Activated T-helper 2 cell treated with anti-CD3 and anti-CD28 coated beads, Interferon-gamma antibody, Interleukin-2, Interleukin-4, amounts not matched to agents 10 μg/mL and 5 μg/mL and 100 μg/mL, durations not matched to agents 14 hours and 24 hours and 36 hours (primary cell): ENCODE results near the gene TLR8. TPM values are rescaled to one million over a fixed set of nuclear protein-coding genes. Genes with fewer than 3 reads are reported as not detected.

Experiments
- DNase-seq: peaks from one replicate; pipeline ENCODE4 v3.0.0; 2021; ENCODE audit warnings: low spot score
- H3K27ac Mint-ChIP-seq: one replicate; pipeline ENCODE4 v1.8.0; 2021; ENCODE audit warnings: mixed read lengths
- H3K27me3 Mint-ChIP-seq: one replicate; pipeline ENCODE4 v1.8.0; 2021; ENCODE audit warnings: low read depth, mixed read lengths
- H3K36me3 Mint-ChIP-seq: one replicate; pipeline ENCODE4 v1.8.0; 2021; ENCODE audit warnings: low read depth, mixed read lengths
- H3K4me1 Mint-ChIP-seq: one replicate; pipeline ENCODE4 v1.8.0; 2021; ENCODE audit warnings: low read depth, mixed read lengths
- H3K4me3 Mint-ChIP-seq: one replicate; pipeline ENCODE4 v1.8.0; 2021; ENCODE audit warnings: low read depth, mild to moderate bottlenecking, moderate library complexity, mixed read lengths
- H3K9me3 Mint-ChIP-seq: one replicate; pipeline ENCODE4 v1.8.0; 2021; ENCODE audit warnings: mixed read lengths
- intact Hi-C: fragments of 100-400 bp; cut with micrococcal nuclease; formaldehyde crosslinking; loops from one replicate; pipeline ENCODE4 v1.15.1; 2023
- total RNA-seq: library from RNA; stranded (reverse); gene quantifications from 2 replicates; pipeline ENCODE4 v1.2.3, GENCODE V29; 2022

TLR8 gene
- total RNA-seq, 1 donor from 2014 or later, result not detected

DNA sequence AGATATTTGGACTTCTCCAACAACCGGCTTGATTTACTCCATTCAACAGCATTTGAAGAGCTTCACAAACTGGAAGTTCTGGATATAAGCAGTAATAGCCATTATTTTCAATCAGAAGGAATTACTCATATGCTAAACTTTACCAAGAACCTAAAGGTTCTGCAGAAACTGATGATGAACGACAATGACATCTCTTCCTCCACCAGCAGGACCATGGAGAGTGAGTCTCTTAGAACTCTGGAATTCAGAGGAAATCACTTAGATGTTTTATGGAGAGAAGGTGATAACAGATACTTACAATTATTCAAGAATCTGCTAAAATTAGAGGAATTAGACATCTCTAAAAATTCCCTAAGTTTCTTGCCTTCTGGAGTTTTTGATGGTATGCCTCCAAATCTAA lies 19.3 kb upstream of the TLR8 start:
- no peak for DNase-seq
- intact Hi-C loops, result no loop called here
- Mint-ChIP-seq H3K4me1 (peaks cover 20% of the 10 kb centered on the region), H3K27ac (no peak overlapping the region), H3K9me3 (no peaks in the 10 kb centered on the region), H3K4me3 (no peak overlapping the region), H3K36me3 (peaks cover 3% of the 10 kb centered on the region), H3K27me3 (peaks cover 14% of the 10 kb centered on the region)

DNA sequence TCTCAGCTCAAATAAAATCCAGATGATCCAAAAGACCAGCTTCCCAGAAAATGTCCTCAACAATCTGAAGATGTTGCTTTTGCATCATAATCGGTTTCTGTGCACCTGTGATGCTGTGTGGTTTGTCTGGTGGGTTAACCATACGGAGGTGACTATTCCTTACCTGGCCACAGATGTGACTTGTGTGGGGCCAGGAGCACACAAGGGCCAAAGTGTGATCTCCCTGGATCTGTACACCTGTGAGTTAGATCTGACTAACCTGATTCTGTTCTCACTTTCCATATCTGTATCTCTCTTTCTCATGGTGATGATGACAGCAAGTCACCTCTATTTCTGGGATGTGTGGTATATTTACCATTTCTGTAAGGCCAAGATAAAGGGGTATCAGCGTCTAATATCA lies 18.7 kb upstream of the TLR8 start:
- Mint-ChIP-seq H3K27me3 (peaks cover 11% of the 10 kb centered on the region), H3K4me3 (no peak overlapping the region), H3K9me3 (no peaks in the 10 kb centered on the region), H3K27ac (no peak overlapping the region), H3K36me3 (peaks cover 3% of the 10 kb centered on the region), H3K4me1 (peaks cover 25% of the 10 kb centered on the region)
- DNase-seq, result no peak
- intact Hi-C loops, result no loop called here

GRCh38 chrX:12890467-12890866 lies 16.0 kb upstream of the TLR8 start:
- intact Hi-C loops, result loop anchor here (5.0 kb wide), 1 partner anchor 1137 kb away; the partner anchor contains the start of gene GEMIN8
- DNase-seq, result no peak
- peaks cover 35% of the 10 kb centered on the region for H3K4me1 Mint-ChIP-seq
- no peak overlapping the region for H3K4me3 Mint-ChIP-seq
- H3K27ac Mint-ChIP-seq, result peak overlapping the region; percentile 62
- peaks cover 4% of the 10 kb centered on the region for H3K27me3 Mint-ChIP-seq
- H3K9me3 Mint-ChIP-seq, result no peaks in the 10 kb centered on the region
- H3K36me3 Mint-ChIP-seq, result peaks cover 3% of the 10 kb centered on the region

- no peak overlapping the region for H3K4me3 Mint-ChIP-seq
- intact Hi-C loops, result loop anchor here (5.0 kb wide), 1 partner anchor 1136 kb away; the partner anchor contains the start of gene GEMIN8
Measured at GRCh38 chrX:12891171-12891570, 15.2 kb upstream of the TLR8 start.

GRCh38 chrX:12891915-12892506 lies 14.4 kb upstream of the TLR8 start:
- Mint-ChIP-seq H3K4me1 (peaks cover 35% of the 10 kb centered on the region), H3K36me3 (peaks cover 3% of the 10 kb centered on the region), H3K9me3 (no peaks in the 10 kb centered on the region), H3K27me3 (peaks cover 2% of the 10 kb centered on the region), H3K4me3 (peak overlapping the region; percentile 5), H3K27ac (peak overlapping the region; percentile 76)
- DNase-seq, result no peak
- intact Hi-C loops, result loop anchor here (5.0 kb wide), 1 partner anchor 1135 kb away; the partner anchor contains the start of gene GEMIN8

More at GRCh38 chrX:12891171-12891570, 15.2 kb upstream of the TLR8 start:
- H3K36me3 Mint-ChIP-seq, result peaks cover 3% of the 10 kb centered on the region
- H3K4me1 Mint-ChIP-seq, result peaks cover 35% of the 10 kb centered on the region
- H3K9me3 Mint-ChIP-seq, result no peaks in the 10 kb centered on the region
- peaks cover 2% of the 10 kb centered on the region for H3K27me3 Mint-ChIP-seq
- DNase-seq, result no peak
- H3K27ac Mint-ChIP-seq, result no peak overlapping the region

DNA sequence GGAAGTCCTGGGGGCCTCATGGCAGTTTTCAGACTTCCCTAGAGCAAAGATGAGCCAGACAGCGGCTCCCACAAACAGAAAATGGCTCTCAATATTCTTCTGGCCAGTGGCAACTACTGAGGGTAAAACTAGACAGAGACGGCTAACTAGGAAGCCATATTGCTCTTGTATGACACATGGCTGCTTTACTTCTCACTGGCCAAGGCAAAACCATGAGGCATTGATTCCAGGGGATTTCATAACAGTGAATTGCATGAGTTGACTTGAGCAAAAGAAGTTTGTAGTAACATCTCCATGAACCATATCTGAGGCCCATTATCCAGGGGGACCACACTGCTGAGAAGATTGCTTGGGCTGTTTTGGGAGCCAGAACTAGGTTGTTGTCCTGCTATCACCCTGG lies 13.7 kb upstream of the TLR8 start:
- Mint-ChIP-seq H3K27ac (peak overlapping the region; percentile 76), H3K27me3 (peaks cover 2% of the 10 kb centered on the region), H3K36me3 (peaks cover 3% of the 10 kb centered on the region), H3K9me3 (no peaks in the 10 kb centered on the region), H3K4me3 (no peak overlapping the region), H3K4me1 (peaks cover 36% of the 10 kb centered on the region)
- intact Hi-C loops, result loop anchor here (5.0 kb wide), 1 partner anchor 1135 kb away; the partner anchor contains the start of gene GEMIN8
- no peak for DNase-seq

GRCh38 chrX:12894074-12895030 lies 12.1 kb upstream of the TLR8 start:
- no peaks in the 10 kb centered on the region for H3K9me3 Mint-ChIP-seq
- intact Hi-C loops, result loop anchor here (1.0 to 5.0 kb wide), 3 partner anchors 50 to 1133 kb away; partner anchors contain the start of gene GEMIN8
- peaks cover 3% of the 10 kb centered on the region for H3K36me3 Mint-ChIP-seq
- H3K27me3 Mint-ChIP-seq, result no peaks in the 10 kb centered on the region
- no peak overlapping the region for H3K27ac Mint-ChIP-seq
- DNase-seq, result peak; percentile 20
- peaks cover 43% of the 10 kb centered on the region for H3K4me1 Mint-ChIP-seq
- H3K4me3 Mint-ChIP-seq, result no peak overlapping the region

- Mint-ChIP-seq H3K36me3 (no peaks in the 10 kb centered on the region), H3K4me1 (peaks cover 32% of the 10 kb centered on the region), H3K27me3 (no peaks in the 10 kb centered on the region), H3K4me3 (no peak overlapping the region), H3K9me3 (no peaks in the 10 kb centered on the region), H3K27ac (no peak overlapping the region)
- no peak for DNase-seq
- intact Hi-C loops, result loop anchor here (2.0 kb wide), 1 partner anchor 51 kb away; no protein-coding TSS in a partner anchor
Measured at GRCh38 chrX:12895866-12896265, 10.6 kb upstream of the TLR8 start.

DNA sequence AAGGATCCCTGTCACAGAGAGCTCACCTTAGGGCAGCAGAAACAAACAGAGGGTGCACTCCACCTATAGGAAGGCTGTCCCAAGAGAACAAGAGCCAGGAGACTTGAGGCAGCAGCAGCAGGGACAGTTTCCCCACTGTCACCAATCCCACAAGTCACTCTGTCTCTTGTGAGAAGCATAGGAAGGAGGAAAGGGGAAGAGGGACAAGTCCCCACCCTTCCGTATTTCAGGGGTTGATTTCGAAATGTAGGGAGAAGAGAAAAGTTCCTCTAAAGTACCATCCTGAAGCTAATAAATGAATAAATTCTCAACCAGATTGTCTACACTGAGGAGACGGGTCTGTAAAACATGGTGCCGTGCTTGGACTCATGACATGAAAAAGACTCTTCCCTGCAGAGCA lies 9.5 kb upstream of the TLR8 start:
- intact Hi-C loops, result no loop called here
- H3K36me3 Mint-ChIP-seq, result no peaks in the 10 kb centered on the region
- H3K4me1 Mint-ChIP-seq, result peaks cover 27% of the 10 kb centered on the region
- no peak overlapping the region for H3K27ac Mint-ChIP-seq
- DNase-seq, result no peak
- no peak overlapping the region for H3K4me3 Mint-ChIP-seq
- H3K9me3 Mint-ChIP-seq, result no peaks in the 10 kb centered on the region
- peaks cover 1% of the 10 kb centered on the region for H3K27me3 Mint-ChIP-seq

DNA sequence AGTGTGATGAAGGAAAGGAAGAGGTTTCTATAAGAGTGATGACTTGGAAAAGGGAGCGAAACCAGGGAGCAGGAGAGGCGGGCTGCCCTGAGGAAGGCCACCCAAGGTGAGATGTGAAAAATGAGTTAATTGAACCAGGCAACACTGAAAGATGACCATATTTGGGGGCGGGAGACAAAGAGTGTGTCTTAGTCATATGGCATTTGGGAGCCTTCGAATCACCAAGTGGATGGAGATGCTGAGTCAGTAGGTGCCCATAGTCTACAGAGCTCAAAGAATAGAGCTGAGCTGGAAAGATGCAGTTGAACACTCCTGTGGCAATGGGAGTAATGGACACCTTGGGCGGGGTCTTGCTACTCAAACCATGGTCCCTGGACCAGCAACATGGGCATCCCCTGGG lies 8.3 kb upstream of the TLR8 start:
- no peak overlapping the region for H3K27ac Mint-ChIP-seq
- no peak overlapping the region for H3K4me3 Mint-ChIP-seq
- peaks cover 1% of the 10 kb centered on the region for H3K27me3 Mint-ChIP-seq
- DNase-seq, result no peak
- H3K9me3 Mint-ChIP-seq, result no peaks in the 10 kb centered on the region
- H3K4me1 Mint-ChIP-seq, result peaks cover 21% of the 10 kb centered on the region
- H3K36me3 Mint-ChIP-seq, result no peaks in the 10 kb centered on the region
- intact Hi-C loops, result no loop called here

- Mint-ChIP-seq H3K4me1 (peaks cover 12% of the 10 kb centered on the region), H3K36me3 (no peaks in the 10 kb centered on the region), H3K4me3 (no peak overlapping the region), H3K27ac (no peak overlapping the region), H3K9me3 (no peaks in the 10 kb centered on the region), H3K27me3 (peaks cover 1% of the 10 kb centered on the region)
- intact Hi-C loops, result no loop called here
- DNase-seq, result no peak
Measured at GRCh38 chrX:12899506-12899905, 6.9 kb upstream of the TLR8 start.

DNA sequence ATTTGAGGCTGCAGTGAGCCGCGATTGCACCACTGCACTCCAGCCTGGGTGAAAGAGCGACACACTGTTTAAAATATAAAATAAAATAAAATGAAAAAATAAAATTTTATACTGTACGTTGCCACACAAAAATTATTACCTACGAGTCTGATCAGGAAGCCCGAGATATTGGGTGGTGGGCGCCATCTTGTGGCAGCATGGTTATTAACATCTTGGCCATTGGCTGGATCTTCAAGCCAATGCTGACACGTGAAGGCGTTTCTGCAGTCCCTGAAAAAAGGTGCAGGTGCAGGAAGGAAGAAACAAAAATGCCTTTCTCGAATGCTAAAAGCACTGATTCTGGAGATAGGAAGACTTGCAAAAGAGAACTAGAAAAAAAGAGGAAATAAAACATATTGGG lies 4.9 kb upstream of the TLR8 start:
- intact Hi-C loops, result no loop called here
- Mint-ChIP-seq H3K4me1 (peaks cover 12% of the 10 kb centered on the region), H3K27me3 (peaks cover 1% of the 10 kb centered on the region), H3K36me3 (no peaks in the 10 kb centered on the region), H3K9me3 (no peaks in the 10 kb centered on the region), H3K4me3 (no peak overlapping the region), H3K27ac (no peak overlapping the region)
- DNase-seq, result peak; percentile 44

GRCh38 chrX:12903646-12904045 lies 2.8 kb upstream of the TLR8 start:
- peaks cover 1% of the 10 kb centered on the region for H3K27me3 Mint-ChIP-seq
- no peaks in the 10 kb centered on the region for H3K36me3 Mint-ChIP-seq
- intact Hi-C loops, result no loop called here
- no peak for DNase-seq
- no peak overlapping the region for H3K4me3 Mint-ChIP-seq
- no peak overlapping the region for H3K27ac Mint-ChIP-seq
- peaks cover 5% of the 10 kb centered on the region for H3K4me1 Mint-ChIP-seq
- no peaks in the 10 kb centered on the region for H3K9me3 Mint-ChIP-seq
